ENCODE data around the gene HMOX1. TPM values are rescaled to one million over a fixed set of nuclear protein-coding genes. Genes with fewer than 3 reads are reported as not detected.

Gene HMOX1
- total RNA-seq (2022; extraction: Qiagen RNA extraction; ENCODE audit: low read depth): 591 to 973 TPM (median 747 TPM) in 5 replicates

GRCh38 chr22:35380537-35381423, at the start of gene HMOX1:
Gene HMOX1 (plus strand): TSS chr22:35381096. CDS start chr22:35381174, 78 bp downstream.

DNA sequence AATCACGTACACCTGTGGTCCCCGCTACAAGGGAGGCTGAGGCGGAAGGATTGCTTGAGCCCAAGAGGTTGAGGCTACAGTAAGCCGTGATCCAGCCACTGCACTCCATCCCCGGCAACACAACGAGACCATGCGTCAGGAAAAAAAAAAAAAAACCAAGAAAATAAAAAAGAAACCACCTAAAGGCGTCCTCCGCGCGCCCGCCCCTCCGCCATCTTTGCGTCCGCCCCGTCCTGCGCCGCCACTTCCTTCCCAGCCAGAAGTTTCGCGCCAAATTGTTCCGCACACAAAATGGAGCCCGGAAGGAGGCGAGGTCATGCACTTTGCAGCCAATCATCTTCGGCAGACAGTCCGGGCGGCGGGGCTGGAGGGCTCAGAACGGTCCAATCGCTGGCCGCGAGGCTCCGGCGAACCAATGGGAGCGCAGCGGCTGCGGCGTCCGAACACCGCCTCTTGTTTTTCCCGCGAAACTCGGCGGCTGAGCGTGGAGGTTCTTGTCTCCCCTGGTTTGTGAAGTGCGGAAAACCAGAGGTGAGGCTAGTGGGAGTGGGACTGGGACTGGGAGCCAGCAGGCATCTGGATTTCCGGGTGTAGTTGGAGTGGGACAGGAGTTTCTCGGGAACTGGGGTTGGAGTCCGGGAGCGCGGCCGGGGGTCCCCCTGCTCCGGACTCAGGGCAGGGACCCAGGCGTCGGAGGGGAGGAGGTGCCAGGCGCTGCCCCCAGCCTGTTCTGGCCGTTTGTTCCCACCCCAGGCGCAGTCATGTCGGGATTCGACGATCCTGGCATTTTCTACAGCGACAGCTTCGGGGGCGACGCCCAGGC, 19.0 kb downstream of the HMOX1 start, which contains the start of gene MCM5:
Gene MCM5 (plus strand): TSS at position 463 of the 823 bp plus-strand sequence. CDS start 299 bp downstream, at position 762.

Other genes starting within 250 kb of the HMOX1 start
- 9.8 to 20.6 TPM (median 11.9 TPM) in 5 replicates for gene HMGXB4, start 123.6 kb upstream of the HMOX1 start, total RNA-seq (2022; extraction: Qiagen RNA extraction; ENCODE audit: low read depth)
- gene TOM1, start 81.2 kb upstream of the HMOX1 start, total RNA-seq (2022; extraction: Qiagen RNA extraction; ENCODE audit: low read depth): 14.4 to 16.7 TPM (median 16.0 TPM) in 5 replicates
- gene MCM5, start 19.0 kb downstream of the HMOX1 start, total RNA-seq (2022; extraction: Qiagen RNA extraction; ENCODE audit: low read depth): 65.9 to 104 TPM (median 75.8 TPM) in 5 replicates
- gene RASD2, start 159.7 kb downstream of the HMOX1 start, total RNA-seq (2022; extraction: Qiagen RNA extraction; ENCODE audit: low read depth): 0.85 to 1.7 TPM (median 1.4 TPM) in 5 replicates
- 6.4 to 9.1 TPM (median 6.9 TPM) in 5 replicates for gene MB, start 236.2 kb downstream of the HMOX1 start, total RNA-seq (2022; extraction: Qiagen RNA extraction; ENCODE audit: low read depth)